Fibroblast of skin of abdomen (primary cell): ENCODE measurements around the gene HSBP1L1.

Experiments
- DNase-seq: peaks from one replicate; pipeline ENCODE4 v3.0.0-alpha.2; 2013

Gene HSBP1L1

DNA sequence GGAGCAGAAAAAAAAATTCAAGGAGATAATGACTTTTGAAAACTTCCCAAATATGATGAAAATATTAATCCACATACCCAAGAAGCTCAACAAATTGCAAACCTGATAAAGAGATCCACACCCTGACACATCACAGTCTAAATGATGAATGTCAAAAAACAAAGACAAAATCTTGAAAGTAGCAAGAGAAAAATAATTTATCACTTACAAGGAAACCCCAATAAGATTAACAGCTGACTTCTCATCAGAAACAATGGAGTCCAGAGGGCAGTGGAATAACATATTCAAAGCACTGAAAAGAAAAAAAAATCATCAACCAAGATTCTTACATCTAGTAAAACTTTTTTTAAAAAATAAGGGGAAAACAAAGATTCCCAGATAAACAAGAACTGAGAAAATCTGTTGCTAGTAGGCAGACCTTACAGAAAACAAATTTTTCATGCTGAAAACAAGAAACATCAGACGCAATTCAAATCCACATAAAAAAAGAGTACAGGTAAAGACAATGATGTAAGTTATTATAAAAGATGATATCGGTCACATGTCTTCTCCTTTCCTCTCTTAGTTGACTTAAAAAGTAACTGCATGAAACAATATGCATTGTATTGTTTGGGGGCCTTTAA, 34.3 kb upstream of the HSBP1L1 start:
- DNase-seq, result no peak

- DNase-seq, result no peak
Observed at GRCh38 chr18:79931475-79931874, 33.0 kb upstream of the HSBP1L1 start.

- DNase-seq, result no peak
Observed at GRCh38 chr18:79932907-79933306, 31.5 kb upstream of the HSBP1L1 start.

GRCh38 chr18:79933765-79934164, 30.7 kb upstream of the HSBP1L1 start:
- peak; percentile 79 for DNase-seq

DNA sequence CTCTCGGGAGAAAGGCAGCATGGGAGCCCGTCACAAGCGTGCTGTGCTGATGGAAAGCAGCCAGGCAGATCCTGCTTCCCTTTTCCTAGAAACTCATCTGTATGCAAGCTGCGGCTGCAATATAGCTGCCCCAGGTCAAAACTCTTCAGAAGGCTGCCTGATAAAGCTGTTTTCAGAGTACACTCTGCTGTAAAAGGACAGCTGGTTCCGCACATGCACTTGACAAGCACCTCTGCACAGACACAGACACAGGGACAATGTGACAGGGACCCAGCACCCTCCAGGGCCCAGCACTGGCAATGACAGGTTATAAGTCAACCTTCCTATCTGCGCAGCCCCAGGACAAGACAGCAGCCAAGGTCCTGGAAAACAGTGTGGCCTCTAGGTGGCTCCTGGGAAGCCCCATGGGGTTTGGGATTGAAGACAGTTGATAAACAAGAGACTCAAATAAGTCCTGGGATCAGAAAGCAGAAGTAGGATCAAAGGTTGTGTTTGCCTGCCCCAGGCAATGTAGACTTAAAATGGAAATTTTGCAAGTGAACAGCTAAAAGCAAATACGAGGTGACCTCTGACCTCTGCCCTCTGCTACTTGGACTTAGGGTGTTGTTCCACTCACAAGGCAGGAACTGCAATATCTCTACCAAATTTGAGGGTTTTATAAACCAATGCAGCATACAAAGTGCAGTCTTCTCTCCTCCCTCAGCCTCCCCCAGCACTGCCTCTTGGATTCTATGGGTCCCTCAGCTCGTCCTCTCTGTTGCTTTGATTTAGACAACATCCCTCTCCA, 29.9 kb upstream of the HSBP1L1 start:
- no peak for DNase-seq

- DNase-seq, result no peak
Observed at GRCh38 chr18:79935098-79935480, 29.4 kb upstream of the HSBP1L1 start.

GRCh38 chr18:79935499-79935898, 28.9 kb upstream of the HSBP1L1 start:
- no peak for DNase-seq

- no peak for DNase-seq
Observed at GRCh38 chr18:79935925-79936324, 28.5 kb upstream of the HSBP1L1 start.

DNA sequence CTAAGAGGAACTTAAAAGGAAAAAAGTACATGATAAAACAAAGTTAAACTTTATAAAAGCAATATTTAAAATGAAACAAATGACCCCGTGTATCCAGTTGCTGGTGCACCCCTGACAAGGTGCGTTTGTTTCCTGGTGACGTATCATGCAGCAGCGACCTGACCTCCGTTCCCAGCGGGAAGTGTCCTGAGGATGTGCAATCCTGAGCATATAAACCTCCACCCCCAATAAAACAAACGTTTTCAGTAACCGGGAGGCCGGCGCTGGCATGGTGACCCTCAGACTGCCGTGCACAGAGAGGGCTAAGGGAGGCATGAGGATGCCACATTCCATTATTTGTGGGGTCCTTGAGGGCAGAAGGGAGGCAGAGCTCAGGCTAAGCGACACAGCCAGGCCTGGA, 27.8 kb upstream of the HSBP1L1 start:
- DNase-seq, result no peak

- no peak for DNase-seq
Observed at GRCh38 chr18:79937103-79937860, 27.2 kb upstream of the HSBP1L1 start.

DNA sequence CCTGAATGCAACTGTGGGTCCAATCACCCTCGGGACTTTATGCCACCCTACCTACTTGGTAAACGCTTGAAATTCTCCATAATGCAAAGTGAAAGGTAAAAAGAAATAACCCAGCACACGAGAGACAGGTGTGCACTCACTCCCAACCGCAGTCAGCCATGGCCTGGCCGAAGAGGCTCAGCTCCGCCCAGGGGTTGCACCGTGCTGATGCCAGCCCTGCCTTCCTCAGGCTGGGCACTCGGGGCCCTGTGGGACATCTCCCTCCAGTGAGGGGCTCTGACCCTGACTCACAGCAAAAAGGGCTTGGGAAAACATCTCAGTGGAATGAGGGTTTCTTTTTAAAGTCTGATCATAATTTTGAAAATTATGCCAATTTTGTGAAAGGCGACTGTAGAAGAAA, 26.2 kb upstream of the HSBP1L1 start:
- DNase-seq, result no peak

DNA sequence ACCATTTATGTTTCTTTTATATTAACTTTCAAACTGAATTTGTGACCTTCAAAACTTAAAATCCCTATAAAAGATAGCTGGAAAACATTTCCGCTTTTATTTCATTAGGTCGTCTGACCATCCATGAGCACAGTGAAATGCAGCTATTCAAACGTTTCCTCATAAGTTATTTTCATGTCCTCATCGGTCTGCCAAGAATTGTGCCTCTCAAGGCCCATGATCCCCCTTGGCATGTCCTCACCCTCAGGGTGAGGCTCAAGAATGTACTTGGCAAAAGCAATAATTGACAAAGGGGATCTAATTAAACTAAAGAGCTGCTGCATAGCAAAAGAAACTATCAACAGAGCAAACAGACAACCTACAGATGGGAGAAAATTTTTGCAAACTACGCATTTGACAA, 25.3 kb upstream of the HSBP1L1 start:
- DNase-seq, result no peak

DNA sequence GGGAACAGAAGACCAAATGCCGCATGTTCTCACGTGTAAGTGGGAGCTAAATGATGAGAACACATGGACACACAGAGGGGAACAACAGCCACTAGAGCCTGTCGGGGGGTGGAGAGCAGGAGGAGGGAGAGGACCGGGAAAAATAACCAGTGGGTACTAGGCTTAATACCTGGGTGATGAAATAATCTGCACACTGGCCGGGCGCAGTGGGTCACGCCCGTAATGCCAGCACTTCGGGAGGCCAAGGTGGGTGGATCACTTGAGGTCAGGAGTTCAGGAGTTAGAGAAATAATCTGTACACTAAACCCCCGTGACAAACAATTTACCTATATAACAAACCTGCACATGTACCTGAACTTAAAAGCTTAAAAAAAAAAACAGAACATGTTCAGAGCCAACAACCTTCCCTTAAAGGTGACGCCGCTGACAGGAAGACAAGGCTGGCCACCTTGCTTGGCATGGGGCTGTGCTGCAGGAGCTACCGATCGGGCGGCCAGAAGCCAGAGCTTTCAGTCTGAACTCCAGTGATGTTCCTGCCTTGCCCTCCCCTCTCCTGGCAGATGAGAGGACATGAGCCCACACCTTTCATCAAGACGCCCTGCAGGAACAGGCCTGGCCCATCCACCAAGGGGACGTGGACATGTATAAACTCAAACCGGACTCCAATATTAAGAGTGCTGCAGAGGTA, 24.2 kb upstream of the HSBP1L1 start:
- no peak for DNase-seq

DNA sequence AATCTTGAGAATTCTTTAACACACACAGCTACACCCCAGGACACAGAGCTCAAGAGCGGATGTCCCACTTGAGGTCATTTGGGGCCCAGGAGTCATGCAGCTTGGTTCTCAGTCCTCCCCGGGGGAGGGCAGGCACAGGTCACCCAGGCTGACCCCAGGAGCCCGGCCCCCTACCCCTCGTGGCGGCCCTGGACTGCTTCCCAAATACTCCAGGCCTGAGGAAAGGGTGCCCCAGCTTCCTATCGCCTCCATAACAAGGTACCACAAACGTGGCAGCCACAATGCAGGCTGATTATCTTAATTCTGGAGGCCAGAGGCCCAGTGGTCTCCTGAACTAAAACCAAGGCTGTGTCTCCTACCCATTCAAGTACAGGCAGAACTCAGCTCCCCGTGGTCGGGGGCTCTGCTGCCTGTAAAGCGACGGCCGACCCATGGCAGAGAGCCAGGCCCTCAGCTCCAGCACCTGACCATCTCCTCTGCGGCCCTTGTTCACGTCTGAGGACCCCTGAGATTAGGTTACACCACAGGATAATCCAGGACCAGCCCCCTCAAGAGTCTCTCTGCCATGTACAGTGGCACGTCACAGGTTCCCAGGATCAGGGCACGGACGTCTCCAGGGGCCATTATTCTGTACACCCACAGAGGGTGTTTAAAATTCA, 23.5 kb upstream of the HSBP1L1 start:
- DNase-seq, result no peak

GRCh38 chr18:79941473-79942119, 22.8 kb upstream of the HSBP1L1 start:
- no peak for DNase-seq

GRCh38 chr18:79942211-79942610, 22.2 kb upstream of the HSBP1L1 start:
- DNase-seq, result no peak

DNA sequence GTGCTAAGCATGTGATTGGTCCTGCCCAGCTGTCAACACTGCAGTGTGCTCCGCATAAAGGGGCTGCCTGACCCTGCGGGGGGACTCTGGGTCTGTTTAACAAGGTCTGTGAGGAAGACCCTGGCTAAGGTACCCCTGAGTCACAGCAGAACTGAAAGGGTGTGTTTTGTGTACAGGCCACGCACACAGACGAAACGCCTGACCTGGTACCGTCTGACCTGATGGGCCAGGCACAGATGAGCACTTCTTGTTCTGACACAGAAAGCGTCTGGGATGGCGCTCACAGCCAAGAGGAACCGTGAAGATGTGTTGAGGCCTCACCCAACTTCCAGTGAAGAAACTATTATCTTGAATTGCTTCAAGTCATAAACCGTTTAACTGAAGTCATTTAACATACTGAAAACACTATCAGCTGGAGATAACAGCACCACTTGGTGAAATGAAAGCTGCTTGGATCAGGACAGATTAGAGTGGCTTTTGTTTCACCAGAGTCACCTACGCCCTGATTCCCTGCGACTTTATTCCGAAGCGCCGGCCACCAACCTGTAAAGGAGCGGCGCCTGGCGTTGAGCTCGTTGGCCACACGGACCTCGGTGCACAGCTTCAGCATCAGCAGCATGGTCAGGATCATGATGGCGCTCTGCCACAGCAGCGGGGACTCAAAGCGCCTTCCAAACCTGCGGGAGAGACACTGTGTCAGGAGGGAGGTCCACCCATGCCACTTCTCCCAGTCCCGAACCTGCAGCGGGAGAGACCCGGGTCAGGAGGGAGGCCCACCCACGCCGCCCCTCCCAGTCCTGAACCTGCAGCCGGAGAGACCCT, 21.4 kb upstream of the HSBP1L1 start:
- DNase-seq, result no peak

DNA sequence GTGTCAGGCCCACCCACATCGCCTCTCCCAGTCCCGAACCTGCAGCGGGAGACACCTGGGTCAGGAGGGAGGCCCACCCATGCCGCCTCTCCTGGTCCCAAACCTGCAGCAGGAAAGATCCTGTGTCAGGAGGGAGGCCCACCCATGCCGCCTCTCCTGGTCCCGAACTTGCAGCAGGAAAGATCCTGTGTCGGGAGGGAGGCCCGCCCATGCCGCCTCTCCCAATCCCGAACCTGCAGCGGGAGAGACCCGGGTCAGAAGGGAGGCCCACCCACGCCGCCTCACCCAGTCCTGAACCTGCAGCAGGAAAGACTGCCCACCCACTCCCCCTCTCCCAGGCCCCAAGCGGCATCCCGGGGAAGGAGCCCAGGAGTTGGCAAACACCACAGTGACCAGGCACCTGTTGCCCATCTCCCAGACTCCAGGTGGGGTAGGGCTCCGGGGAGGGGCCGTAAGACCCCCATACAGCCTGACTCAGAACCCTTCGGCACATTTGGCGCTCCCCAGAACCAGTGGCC, 20.8 kb upstream of the HSBP1L1 start:
- DNase-seq, result no peak

- DNase-seq, result no peak
Observed at GRCh38 chr18:79944126-79944731, 20.2 kb upstream of the HSBP1L1 start.

DNA sequence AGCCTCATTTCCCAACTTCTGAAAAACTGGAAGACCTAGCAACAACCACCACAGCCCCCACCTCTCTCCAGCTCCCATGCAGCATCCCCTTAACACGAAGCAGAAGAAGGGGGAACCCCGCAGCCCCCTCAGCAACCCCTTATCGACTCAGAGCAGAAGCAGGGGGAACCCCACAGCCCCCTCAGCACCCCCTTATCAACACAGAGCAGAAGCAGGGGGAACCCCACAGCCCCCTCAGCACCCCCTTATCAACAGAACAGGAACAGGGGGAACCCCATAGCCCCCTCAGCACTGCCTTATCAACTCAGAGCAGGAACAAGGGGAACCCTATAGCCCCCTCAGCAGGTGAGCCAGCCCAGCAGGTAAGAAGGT, 19.7 kb upstream of the HSBP1L1 start:
- no peak for DNase-seq
